ENCODE results near the gene SKIC8. TPM values are rescaled to one million over a fixed set of nuclear protein-coding genes. Genes with fewer than 3 reads are reported as not detected.

Gene SKIC8
- total RNA-seq, 2 donors from 2014 or later = 46.3 to 55.4 TPM

- Histone ChIP-seq H3K27me3 (ENCODE audit: control insufficient read depth, insufficient read depth, low read length, poor library complexity, severe bottlenecking) (peaks cover 17% of the 10 kb centered on the region), H3K4me3 (ENCODE audit: low read length) (no peak overlapping the region), H3K27ac (ENCODE audit: low read depth, low read length) (no peak overlapping the region), H3K4me1 (ENCODE audit: control insufficient read depth, insufficient read depth, low read length) (no peaks in the 10 kb centered on the region), H3K36me3 (ENCODE audit: control insufficient read depth, insufficient read depth, low read length) (no peaks in the 10 kb centered on the region), H3K9me3 (ENCODE audit: control insufficient read depth, low read length) (no peaks in the 10 kb centered on the region), H3K9ac (ENCODE audit: extremely low read depth, low read length, poor library complexity, severe bottlenecking) (no peak overlapping the region)
- TF ChIP-seq CTCF (conservative IDR thresholded peaks at IDR 0.05) = no peak
- no peak for DNase-seq
- Mint-ChIP-seq H3K4me1 (no peaks in the 10 kb centered on the region), H3K27ac (no peak overlapping the region), H3K36me3 (ENCODE audit: low read depth) (no peaks in the 10 kb centered on the region), H3K9me3 (no peaks in the 10 kb centered on the region), H3K27me3 (ENCODE audit: insufficient read depth) (peaks cover 6% of the 10 kb centered on the region), H3K4me3 (no peak overlapping the region)
- WGBS, 2 experiments (ENCODE audit: insufficient coverage in 1 of 2, insufficient read length in 1 of 2) = 93 to 94% methylated on average over 3 of the region's 3 CpGs
Observed at GRCh38 chr15:78306176-78306774, 6.9 kb upstream of the SKIC8 start.

DNA sequence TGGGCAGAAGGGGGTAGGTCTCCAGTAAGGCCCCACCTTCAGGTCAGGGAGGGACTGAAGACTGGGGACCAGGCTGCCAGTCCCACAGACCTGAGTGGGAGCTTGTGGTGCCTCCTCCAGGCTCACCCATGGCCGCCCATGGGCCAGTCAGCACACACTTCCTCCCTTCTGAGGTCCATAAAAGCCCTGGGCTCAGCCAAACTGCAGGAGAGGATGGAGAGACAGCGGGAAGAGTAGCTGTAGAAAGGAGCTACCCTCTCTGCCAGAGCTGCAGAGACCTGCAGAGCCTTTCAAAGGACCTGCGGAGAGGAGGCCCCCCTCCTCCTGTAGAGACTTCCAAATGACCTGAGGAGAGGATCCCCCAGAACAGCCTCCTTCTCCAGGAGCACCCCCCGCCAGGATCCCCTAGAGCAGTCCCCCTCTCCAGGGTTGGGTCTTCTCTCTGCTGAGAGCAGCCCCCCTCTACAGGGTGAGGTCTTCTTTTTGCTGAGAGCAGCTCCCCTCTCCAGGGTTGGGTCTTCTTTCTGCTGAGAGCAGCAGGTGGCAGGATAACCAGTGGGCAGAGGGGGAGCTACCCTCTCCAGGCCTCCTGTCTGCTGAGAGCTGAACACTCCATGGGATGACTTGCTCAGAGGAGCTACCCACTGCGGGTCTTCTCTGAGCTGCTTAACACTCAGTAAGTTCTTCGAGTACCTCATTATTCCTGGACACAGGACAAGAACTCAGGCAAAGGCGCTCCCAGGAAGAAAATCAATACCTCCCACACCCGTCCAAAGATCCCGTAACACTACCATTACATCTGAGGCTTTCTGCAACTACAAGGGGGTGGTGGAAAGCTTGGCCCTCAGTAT, 5.0 kb upstream of the SKIC8 start:
- Histone ChIP-seq H3K4me1 (ENCODE audit: control insufficient read depth, insufficient read depth, low read length) (no peaks in the 10 kb centered on the region), H3K27me3 (ENCODE audit: control insufficient read depth, insufficient read depth, low read length, poor library complexity, severe bottlenecking) (peaks cover 27% of the 10 kb centered on the region), H3K9me3 (ENCODE audit: control insufficient read depth, low read length) (no peaks in the 10 kb centered on the region), H3K27ac (ENCODE audit: low read depth, low read length) (no peak overlapping the region), H3K9ac (ENCODE audit: extremely low read depth, low read length, poor library complexity, severe bottlenecking) (no peak overlapping the region), H3K4me3 (ENCODE audit: low read length) (no peak overlapping the region), H3K36me3 (ENCODE audit: control insufficient read depth, insufficient read depth, low read length) (no peaks in the 10 kb centered on the region)
- Mint-ChIP-seq H3K27ac (no peak overlapping the region), H3K4me1 (no peaks in the 10 kb centered on the region), H3K9me3 (no peaks in the 10 kb centered on the region), H3K4me3 (peak overlapping the region; percentile 60), H3K27me3 (ENCODE audit: insufficient read depth) (peaks cover 10% of the 10 kb centered on the region), H3K36me3 (ENCODE audit: low read depth) (no peaks in the 10 kb centered on the region)
- DNase-seq = peak; percentile 60
- TF ChIP-seq CTCF (conservative IDR thresholded peaks at IDR 0.05) = no peak
- 89% methylated on average over 4 to 9 of the region's 9 CpGs for WGBS, 2 experiments (ENCODE audit: insufficient coverage in 1 of 2, insufficient read length in 1 of 2)

GRCh38 chr15:78302579-78303312, 3.3 kb upstream of the SKIC8 start:
- no peaks in the 10 kb centered on the region for H3K9me3 Mint-ChIP-seq
- no peak overlapping the region for H3K27ac ChIP-seq (ENCODE audit: low read depth, low read length)
- H3K27me3 Mint-ChIP-seq (ENCODE audit: insufficient read depth) = peaks cover 10% of the 10 kb centered on the region
- no peak overlapping the region for H3K27ac Mint-ChIP-seq
- H3K4me1 Mint-ChIP-seq = peaks cover 5% of the 10 kb centered on the region
- H3K9ac ChIP-seq (ENCODE audit: extremely low read depth, low read length, poor library complexity, severe bottlenecking) = no peak overlapping the region
- H3K4me3 Mint-ChIP-seq = peak overlapping the region; percentile 60
- no peaks in the 10 kb centered on the region for H3K9me3 ChIP-seq (ENCODE audit: control insufficient read depth, low read length)
- H3K36me3 Mint-ChIP-seq (ENCODE audit: low read depth) = no peaks in the 10 kb centered on the region
- TF ChIP-seq CTCF (conservative IDR thresholded peaks at IDR 0.05) = no peak
- H3K4me3 ChIP-seq (ENCODE audit: low read length) = no peak overlapping the region
- no peak for DNase-seq
- H3K4me1 ChIP-seq (ENCODE audit: control insufficient read depth, insufficient read depth, low read length) = no peaks in the 10 kb centered on the region
- peaks cover 27% of the 10 kb centered on the region for H3K27me3 ChIP-seq (ENCODE audit: control insufficient read depth, insufficient read depth, low read length, poor library complexity, severe bottlenecking)
- WGBS, 2 experiments (ENCODE audit: insufficient coverage in 1 of 2, insufficient read length in 1 of 2) = 92 to 93% methylated on average over 2 to 5 of the region's 5 CpGs
- H3K36me3 ChIP-seq (ENCODE audit: control insufficient read depth, insufficient read depth, low read length) = no peaks in the 10 kb centered on the region
